Panc1 (cell line): ENCODE data around the gene MTA1.

Experiments used
- POLR2AphosphoS5 ChIP-seq: IDR thresholded peaks from 2 replicates; pipeline ENCODE4 v1.6.1; 2012; ENCODE audit warnings: mild to moderate bottlenecking, low read depth, low read length, moderate library complexity
- TF ChIP-seq, protein P1 (sequence below): fragments of 450-650 bp; IDR thresholded peaks from 2 replicates; pipeline ENCODE4 v1.5.1; 2017; ENCODE audit warnings: mild to moderate bottlenecking

DNA sequence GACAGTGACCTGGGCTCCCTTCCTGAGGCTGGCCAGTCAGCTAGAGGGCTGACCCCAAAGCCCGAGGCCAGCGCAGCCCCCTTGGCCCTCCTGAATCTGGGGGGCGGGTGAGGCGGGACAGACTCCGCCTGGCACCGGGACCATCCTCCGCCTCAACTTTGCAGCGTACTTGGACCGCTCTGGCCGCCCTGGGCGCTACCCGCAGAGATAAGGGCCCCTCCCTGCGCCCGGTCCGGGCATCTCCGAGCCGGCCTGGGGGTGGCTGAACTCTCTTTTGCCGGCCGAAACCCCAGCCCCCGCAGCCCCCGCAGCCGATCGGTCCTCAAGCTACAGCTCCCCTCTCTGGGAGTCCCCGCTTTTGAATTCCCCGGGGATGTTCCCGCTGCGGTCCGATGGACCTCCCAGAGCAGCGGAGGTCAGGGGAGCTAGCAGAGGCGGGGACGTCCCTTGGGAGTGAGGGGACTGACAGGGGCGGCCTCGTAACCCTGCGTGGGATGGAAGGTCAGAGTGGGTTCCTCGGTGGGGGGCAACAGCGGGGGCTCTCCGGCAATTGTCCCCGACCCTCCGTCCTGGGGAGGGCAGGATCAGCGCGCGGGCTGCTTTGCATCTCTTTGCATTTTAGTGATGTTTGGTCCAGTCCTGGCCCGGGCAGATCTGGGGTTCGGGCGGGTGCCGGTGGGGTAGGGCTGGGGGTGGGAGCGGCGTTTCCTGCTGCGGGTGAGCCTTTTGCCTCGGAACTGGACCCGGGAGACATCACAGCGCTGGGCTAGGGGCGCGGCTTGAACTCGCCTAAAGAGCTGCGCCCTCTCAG, 66.7 kb downstream of the MTA1 start, which contains the start of gene CRIP1:
- TF ChIP-seq, protein P1, sequence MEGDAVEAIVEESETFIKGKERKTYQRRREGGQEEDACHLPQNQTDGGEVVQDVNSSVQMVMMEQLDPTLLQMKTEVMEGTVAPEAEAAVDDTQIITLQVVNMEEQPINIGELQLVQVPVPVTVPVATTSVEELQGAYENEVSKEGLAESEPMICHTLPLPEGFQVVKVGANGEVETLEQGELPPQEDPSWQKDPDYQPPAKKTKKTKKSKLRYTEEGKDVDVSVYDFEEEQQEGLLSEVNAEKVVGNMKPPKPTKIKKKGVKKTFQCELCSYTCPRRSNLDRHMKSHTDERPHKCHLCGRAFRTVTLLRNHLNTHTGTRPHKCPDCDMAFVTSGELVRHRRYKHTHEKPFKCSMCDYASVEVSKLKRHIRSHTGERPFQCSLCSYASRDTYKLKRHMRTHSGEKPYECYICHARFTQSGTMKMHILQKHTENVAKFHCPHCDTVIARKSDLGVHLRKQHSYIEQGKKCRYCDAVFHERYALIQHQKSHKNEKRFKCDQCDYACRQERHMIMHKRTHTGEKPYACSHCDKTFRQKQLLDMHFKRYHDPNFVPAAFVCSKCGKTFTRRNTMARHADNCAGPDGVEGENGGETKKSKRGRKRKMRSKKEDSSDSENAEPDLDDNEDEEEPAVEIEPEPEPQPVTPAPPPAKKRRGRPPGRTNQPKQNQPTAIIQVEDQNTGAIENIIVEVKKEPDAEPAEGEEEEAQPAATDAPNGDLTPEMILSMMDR: no peak; the same call in 1 of the 2 replicates
- TF ChIP-seq POLR2AphosphoS5: no peak
